Head of caudate nucleus (tissue), 42 donors: ENCODE measurements around the gene SULT1B1.

Experiments used
- DNase-seq, 42 donors: peaks; one replicate each; pipeline versions ENCODE4 v3.0.0 to v3.0.0-alpha.2; 2020 to 2021; ENCODE audit warnings: mixed read lengths in 7 of 42
- intact Hi-C: fragments of 100-400 bp; cut with DNase I; formaldehyde crosslinking; loops from one replicate; pipeline ENCODE4 v1.15.0; 2022

SULT1B1 gene

DNA sequence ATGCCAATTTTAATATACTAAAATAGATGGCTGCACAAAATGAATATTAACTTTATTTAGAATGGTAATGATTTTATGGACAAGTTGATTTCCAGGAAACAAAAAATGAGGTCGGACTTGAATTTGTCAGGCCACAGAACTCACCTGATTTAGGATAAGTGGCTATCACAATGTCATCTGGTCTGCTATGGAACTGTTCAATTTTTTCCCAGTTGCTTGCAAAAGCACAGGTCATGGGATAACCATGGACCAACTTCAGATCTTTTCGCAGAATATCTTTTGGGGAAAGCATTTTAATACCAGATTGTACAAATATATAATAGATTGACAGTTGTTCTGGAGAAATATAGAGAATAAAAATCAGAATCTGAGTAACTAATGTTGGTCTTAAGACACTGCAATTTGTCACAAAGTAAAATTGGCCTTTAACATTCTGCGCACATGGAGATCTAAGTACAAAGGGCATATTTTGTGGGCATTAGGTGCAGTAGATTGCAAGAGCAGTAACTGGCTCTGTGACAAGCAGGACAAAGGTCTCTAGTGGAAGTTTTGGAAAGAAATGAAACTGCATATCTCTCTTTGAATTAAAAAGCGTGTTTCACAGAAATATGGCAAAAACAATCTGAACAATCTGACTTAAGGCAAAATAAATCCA, 5.4 kb downstream of the SULT1B1 start:
- intact Hi-C loops, result no loop called here
- no peak for DNase-seq

DNA sequence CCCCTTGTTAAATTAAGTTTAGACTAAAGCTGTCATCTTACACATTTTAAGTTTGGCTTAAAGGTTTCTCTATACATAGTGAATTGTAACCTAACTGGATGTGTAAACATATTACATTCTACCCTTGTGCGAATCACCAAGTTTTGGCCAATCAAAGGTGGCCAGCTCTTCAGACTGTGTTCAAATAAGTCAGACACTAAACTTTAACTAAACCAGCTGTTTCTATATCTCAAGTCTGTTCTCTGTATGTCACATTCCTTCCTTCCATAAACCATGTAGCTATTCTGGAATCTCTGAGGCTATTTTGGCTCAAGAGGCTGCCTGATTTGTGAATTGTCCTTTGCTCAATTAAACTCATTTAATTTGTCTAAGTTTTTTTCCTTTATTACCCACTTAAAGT, 6.7 kb downstream of the SULT1B1 start:
- no peak for DNase-seq
- intact Hi-C loops, result no loop called here

DNA sequence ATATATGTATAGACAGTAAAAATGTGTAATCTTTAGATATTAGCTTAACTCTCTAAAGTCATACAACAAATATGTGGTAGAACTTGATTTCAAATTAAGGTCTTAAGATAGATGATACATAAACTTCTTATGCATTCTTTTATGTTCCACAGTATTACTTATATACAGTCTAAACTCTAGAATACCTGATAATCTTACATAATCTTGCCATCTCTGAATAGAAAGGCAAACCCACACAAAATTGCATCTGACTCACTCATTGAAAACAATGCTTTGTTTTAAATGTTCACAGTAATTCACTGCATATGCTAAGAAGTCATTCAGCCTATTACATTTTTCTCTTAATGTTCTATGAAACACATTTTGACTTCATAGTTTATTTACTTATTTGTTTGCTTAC, 10.1 kb downstream of the SULT1B1 start:
- peak in 1 of 42 donors; percentile 14 for DNase-seq

DNA sequence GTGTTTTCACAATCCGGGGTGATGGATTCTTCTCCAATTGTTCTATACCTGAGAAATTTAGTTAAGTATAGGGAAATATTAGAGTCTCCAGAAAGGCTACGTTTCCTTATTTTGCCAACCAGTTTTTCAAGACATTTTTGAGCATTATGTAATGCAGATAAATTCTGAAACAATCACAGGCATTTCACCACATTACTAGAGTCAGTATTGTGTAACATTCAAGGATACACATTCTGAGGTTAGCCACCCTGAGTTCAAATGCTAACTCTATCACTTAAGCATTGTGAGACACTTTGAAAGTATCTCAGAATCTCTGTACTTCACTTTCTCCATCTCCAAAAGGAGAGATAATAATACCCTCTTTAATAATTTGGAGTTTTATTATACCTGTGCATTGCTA, 10.6 kb downstream of the SULT1B1 start:
- DNase-seq, result no peak
- intact Hi-C loops, result no loop called here

More for the DNA sequence above, 10.1 kb downstream of the SULT1B1 start:
- intact Hi-C loops, result no loop called here

DNA sequence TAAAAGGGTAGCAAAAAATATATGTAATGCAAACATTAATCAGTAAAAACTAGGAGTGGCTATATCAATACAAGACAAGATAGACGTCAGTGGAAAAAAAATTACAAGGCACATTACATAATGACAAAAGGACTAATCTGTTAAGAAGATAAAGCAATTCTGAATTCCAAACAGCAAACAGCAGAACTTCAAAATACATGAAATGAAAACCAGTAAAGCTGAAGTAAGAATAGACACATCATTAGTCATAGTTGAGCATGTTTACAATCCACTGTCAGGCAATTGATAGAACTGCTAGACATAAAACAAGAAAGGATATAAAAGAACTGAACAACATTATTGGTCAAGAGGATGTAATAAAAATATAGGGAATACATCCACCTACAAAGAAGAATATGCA, 12.2 kb downstream of the SULT1B1 start:
- DNase-seq, result no peak
- intact Hi-C loops, result no loop called here

DNA sequence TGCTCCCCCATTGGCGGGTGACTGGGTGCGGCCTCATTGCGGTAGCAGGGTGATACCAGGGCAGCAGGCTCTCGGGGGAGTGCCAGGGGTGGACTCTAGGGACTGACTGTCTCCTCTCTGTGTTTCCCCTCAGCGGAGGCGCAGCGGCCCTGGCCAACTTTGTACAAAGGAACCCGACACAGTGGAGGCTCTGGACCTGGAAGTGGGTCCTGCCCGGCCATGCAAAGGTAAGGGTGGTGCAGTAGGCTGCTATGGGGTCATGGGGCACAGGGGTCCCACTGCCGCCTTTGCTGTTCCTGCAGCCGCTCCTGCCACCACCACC, 16.3 kb downstream of the SULT1B1 start:
- no peak for DNase-seq
- intact Hi-C loops, result no loop called here

DNA sequence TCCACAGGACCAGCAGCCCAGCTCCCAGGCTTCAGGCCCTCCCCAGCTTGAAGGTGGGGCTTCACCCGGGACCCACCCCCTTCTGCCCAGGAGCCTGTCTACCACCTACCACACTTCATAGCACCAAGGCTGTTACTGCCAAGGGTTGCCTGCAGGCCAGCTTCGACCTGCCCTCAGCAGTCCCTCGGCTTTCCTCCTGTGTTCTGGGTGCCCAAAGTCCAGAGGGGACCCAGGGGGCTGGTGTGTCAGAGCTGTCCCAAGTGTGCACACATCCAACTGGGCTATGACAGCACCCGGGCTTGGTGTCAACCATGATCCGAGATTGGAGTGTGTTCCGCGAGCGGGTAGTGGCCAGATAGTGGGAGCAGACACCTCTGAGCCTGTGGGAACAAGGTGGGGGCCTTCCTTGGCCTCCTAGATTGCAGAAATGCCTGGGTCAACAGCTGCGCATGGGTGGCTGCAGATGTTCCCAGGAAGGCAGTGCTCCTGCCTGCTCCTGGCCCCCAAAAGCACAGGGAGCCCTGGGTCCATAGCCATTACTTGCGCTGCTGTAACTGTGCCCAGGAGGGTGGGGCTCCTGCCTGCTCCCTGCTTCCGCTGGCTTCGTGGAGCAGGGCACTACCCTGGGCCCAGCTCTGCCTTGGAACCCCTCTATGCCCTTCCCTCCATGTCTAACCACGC, 16.8 kb downstream of the SULT1B1 start:
- intact Hi-C loops, result no loop called here
- DNase-seq, result no peak

DNA sequence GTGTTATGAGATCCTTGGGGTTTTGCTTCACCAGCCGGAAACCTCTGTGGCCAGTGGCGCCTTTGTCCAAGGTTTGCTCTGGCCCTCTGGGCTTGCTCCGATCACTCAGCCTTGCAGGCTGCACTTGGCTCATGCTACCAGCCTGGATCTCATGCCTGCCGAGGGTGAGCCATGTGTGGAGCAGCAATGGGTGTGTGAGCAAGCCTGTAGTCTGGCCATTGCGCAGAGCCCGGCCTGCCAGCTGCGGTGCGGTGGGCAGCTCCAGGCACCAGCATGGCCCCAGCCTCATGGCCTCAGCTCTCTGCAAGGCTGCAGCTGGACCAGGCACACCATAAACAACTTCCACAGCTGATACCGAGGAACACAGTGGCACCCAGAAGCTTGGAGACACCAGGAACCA, 17.8 kb downstream of the SULT1B1 start:
- intact Hi-C loops, result no loop called here
- DNase-seq, result no peak

DNA sequence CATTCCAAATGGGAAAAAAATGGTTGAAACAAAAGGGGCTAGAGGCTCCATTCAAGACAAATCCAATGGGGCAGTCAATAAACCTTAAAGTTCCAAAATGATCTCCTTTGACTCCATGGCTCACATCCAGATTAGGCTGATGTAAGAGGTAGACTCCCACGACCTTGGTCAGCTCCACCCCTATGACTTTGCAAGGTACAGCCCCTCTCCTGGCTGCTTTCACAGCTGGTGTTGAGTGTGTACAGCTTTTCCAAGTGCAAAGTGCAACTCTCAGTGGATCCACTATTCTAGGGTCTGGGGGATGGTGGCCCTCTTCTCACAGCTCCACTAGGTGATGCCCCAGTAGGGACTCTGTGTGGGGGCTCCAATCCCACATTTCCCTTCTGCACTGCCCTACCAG, 21.5 kb downstream of the SULT1B1 start:
- intact Hi-C loops, result no loop called here
- DNase-seq, result no peak

DNA sequence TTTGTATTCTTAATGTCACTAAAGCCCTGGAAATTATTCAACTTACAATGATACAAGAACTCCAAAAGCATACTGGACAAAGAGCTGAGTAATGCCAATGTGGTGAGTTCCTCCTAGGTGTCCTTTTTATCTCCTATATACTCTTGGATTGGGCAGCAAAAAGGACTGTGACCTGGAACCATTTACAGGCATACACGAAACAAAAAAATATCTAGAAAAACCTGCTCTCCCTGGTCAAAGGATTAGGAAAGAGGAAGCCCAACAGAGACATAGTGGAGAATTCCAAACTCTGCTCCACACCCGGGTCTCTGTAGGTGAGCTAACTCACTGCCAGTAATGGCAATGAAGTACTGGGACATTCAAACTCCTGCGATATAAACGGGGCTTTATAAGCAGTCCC, 25.3 kb downstream of the SULT1B1 start:
- DNase-seq, result no peak
- intact Hi-C loops, result no loop called here

DNA sequence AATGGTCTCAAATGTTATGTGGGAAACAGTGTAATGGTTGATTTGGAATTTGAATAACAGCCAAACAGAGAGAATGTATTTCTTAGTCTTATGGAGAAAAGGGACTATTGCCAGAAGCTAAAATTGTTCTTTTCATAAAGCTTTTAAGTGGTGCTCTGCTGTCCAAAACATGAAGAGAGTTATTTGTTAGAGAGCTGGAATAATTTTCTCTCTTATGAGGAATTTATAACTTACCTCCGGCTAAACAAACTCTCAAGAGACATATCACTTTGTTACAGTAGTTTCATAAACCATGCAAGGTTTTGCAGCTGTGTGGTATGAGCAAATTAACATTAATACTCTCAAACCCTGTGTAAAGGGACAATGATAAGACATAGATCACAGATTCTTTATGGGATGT, 28.6 kb downstream of the SULT1B1 start:
- intact Hi-C loops, result no loop called here
- DNase-seq, result no peak

DNA sequence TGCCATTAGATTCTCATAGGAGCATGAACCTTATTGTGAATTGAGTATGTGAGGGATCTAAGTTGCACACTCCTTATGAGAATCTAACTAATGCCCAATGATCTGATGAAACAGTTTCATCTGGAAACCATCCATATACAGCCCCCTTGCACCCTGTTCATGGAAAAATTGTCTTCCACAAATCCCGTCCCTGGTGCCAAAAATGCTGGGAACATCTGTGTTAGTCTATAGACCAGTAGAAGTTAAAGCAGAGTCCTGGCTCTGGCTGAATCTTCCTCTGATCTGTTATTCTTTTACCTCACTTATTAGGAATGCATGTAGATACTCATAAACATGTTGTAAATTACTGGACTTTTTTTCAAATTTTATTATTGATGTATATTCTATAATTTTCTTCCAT, 29.2 kb downstream of the SULT1B1 start:
- intact Hi-C loops, result no loop called here
- DNase-seq, result no peak

DNA sequence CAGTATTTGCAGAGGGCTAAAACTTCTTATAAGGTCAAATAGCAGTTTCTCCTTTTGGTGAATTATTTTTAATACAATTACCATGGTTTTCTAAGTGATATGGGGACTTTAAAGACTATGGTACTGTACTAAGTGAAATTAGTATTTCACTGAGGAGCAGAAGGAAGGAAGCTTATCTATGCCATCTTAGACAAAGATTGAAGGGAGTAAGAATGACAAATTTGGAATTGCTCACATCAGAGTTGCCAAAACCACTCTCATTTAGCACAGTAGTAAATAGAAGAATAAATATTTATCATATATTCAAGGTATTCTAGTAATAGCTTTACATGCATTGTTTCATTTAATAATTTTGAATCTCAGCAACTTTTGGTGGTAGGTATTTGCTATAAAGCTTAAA, 30.4 kb downstream of the SULT1B1 start:
- DNase-seq, result no peak
- intact Hi-C loops, result no loop called here

DNA sequence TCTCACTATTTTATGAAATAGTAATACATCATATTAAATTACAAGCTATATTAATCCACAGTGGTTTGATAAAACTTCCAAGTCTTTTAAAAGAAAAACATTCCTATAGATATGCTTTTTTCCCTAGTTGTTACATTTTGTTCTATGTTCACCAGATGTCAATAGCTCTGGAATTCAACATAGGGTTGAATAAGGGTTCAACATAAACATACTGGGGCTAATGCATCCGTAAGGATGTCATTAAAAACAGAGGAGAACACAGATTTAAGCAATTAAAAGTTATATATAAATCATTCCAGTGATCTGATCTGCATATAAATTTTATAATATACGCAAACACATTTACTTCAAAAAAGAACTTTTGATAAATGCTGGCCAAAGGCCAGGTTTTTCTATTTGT, 32.5 kb downstream of the SULT1B1 start:
- DNase-seq, result no peak
- intact Hi-C loops, result no loop called here

DNA sequence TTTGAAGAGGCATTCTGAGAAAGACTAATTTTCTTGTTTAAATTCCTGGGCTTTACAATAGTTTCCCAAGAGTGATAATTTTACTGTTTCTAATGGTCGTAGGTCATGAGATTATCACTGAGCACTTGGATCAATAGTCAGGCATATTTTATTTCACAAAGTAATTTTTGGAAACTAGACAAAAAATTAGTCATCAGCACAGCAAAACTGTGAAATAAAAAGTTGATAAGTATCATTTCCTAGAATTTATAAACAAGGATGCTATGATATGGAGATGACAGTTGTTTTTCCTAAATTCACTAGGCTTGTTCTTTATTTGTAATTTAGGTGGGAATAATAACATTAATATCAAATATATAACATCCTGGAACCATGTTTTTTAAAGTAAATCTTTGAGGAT, 33.0 kb downstream of the SULT1B1 start:
- intact Hi-C loops, result no loop called here
- DNase-seq, result no peak

DNA sequence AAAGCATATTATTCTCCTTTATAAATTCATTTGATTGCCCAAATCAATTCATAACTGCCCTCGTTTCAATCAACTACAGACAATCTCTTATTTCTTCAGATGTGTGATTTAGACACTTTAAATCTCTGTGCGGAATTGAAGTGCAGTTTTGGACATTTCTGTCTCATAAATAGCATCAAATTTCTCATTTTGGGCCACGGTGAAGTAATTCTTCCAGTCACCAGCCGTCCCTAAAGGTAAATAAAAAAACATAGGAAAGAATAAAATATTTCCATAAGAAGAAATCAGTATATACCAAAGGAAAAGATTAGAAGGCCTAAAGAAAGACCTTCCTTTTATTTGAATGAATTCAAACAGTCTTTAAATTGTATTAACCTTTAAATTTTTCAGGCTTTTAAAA, 33.4 kb downstream of the SULT1B1 start:
- intact Hi-C loops, result no loop called here
- no peak for DNase-seq

DNA sequence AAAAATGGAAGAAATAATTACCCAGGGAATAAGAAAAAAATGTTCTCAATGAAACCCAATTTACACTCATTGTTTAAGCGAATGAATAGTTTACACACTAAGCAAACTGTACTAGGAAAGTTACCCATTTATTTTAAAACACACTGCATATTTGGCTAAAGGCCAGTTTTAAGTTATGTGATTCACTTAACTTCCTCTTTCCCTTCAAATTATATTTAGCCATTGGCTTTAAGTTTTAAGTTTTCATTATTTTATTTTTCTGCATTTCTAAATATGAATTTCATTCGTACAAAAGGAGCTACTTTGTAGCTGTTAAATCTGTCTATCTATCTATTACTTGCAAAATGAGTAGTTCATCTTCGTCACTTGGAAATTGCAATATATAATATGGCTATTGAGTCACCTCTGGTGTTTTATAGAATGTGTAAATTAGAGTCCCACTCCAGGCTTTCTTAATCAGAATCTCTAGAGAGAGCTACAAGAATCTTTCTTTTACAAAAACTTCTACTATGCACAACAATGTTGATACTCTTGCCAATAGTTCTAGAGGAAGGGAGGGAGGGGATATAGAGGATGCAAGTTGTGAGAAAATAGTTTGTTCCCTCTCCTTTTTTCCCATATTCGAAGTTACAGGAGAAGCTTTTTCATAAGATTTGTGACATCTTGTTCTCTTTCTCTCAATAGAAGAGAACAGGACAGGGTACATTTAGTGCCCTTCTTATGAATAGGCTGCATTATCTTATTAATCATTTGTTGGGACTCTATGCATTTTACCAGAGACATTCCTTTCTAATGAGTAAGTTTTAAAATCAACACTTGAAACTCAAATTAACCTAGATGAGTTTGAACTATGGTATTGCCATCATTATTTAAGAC, 41.8 kb downstream of the SULT1B1 start:
- intact Hi-C loops, result no loop called here
- no peak for DNase-seq

DNA sequence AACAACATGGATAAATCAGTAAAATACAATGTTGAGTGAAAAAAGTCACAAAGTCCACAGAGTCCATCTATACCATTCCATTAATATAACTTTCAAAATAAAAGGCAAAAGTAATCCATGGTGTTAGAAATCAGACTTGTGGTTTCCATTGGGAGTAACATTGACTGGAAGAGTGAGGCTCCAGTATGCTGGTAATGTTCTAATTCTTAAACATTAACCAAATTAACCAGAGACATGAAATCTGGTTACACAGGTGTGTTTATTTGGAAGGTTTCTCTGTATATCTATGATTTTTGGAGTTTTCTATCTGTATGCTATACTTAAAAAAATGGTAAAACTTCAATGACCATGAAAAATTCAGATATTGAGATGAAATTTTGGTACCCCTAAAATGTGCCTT, 42.6 kb downstream of the SULT1B1 start:
- intact Hi-C loops, result no loop called here
- DNase-seq, result no peak

DNA sequence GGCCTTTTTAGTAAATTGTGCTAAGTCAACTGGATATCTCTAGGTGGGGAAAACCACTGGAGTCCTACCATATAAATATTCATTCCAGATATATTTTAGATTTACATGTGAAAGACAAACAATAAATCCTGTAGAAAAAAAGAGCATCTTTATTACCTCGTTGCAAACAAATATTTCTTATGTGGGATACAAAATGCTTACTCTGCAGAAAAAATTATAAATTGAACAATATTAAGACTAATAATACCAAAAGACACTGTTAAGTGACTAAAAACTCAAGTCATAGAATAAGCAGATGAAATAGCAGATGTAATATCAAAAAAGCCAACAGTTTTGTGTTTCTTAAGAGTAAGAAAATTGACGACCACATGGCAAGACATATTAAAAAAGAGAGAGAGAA, 43.8 kb downstream of the SULT1B1 start:
- DNase-seq, result no peak
- intact Hi-C loops, result no loop called here

DNA sequence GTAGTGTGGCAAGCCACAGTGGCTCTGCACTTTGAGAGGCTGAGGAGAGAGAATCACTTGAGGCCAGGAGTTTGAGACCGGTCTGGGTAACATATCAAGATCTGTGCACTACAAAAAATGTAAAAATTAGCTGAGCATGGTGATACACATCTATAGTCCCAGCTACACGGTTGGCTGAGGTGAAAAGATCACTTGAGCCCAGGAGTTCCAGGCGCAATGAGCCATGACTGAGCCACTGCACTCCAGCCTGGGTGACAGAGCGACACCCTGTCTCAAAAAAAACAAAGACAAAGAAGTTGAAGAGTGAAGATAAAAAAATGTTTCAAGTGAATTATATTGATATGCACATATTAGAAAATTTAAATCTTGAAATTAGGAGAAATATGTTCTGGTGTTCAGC, 46.3 kb downstream of the SULT1B1 start:
- no peak for DNase-seq
- intact Hi-C loops, result no loop called here

DNA sequence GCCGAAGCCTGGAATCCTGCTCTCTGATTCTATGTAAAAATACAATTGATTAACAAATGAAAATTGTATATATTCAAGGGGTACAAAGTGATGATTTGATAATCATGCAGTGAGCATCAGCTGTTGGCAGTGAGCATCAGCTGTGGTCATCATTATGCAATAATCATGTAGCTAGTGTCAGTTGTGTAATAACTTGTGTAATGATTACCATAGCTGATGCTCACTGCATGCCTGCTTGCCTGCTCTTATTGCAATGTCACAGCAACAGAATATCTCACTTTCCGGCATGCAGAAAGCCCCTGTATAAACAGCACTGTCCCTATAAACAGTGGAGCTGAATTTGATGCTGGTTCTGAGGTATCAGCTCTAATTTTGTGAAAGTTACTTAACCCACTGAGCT, 46.8 kb downstream of the SULT1B1 start:
- intact Hi-C loops, result no loop called here
- DNase-seq, result no peak
